Liver (tissue), 3 donors: ENCODE results near the gene RNF41.

ENCODE experiments used
- GABPA ChIP-seq, 2 donors: IDR thresholded peaks in 1 of 2; conservative IDR thresholded peaks in 1 of 2; 2 replicates each; pipeline ENCODE4 v1.6.1; 2016; ENCODE audit warnings: antibody characterized with exemption in 2 of 2, mild to moderate bottlenecking in 1 of 2, moderate library complexity in 1 of 2
- HNF4A ChIP-seq, 2 donors: conservative IDR thresholded peaks; 2 replicates each; pipeline ENCODE4 v1.6.1; 2016; ENCODE audit warnings: antibody characterized with exemption in 2 of 2, mild to moderate bottlenecking in 2 of 2
- JUND ChIP-seq, 2 donors: IDR thresholded peaks; 2 replicates each; pipeline ENCODE4 v1.6.1; 2016; ENCODE audit warnings: antibody characterized with exemption in 2 of 2
- RAD21 ChIP-seq, 2 donors: IDR thresholded peaks; 2 replicates each; pipeline ENCODE4 v1.6.1; 2016; ENCODE audit warnings: antibody characterized with exemption in 2 of 2, mild to moderate bottlenecking in 2 of 2
- RXRA ChIP-seq, 2 donors: IDR thresholded peaks; 2 replicates each; pipeline ENCODE4 v1.6.1; 2017 to 2018; ENCODE audit warnings: antibody characterized with exemption in 2 of 2, mild to moderate bottlenecking in 1 of 2
- SP1 ChIP-seq: IDR thresholded peaks from 2 replicates; pipeline ENCODE4 v1.6.1; 2018; ENCODE audit warnings: antibody characterized with exemption, mild to moderate bottlenecking
- TF ChIP-seq, protein P1 (sequence below): fragments of 150-350 bp; IDR thresholded peaks from 2 replicates; pipeline ENCODE4 v1.5.1; 2017; ENCODE audit warnings: improper control_type of control experiment, low read depth, low read length; ENCODE audit not compliant: missing input control
- TF ChIP-seq, protein P2 (sequence below): IDR thresholded peaks from 2 replicates; pipeline ENCODE4 v1.6.1; 2016; ENCODE audit warnings: antibody characterized with exemption
- TF ChIP-seq, protein P3 (sequence below): IDR thresholded peaks from 2 replicates; pipeline ENCODE4 v1.6.1; 2016; ENCODE audit warnings: antibody characterized with exemption
- TF ChIP-seq, protein P4 (sequence below): IDR thresholded peaks from 2 replicates; pipeline ENCODE4 v1.6.1; 2016; ENCODE audit warnings: antibody characterized with exemption, mild to moderate bottlenecking
- TF ChIP-seq, protein P5 (sequence below): IDR thresholded peaks from 2 replicates; pipeline ENCODE4 v1.6.1; 2016; ENCODE audit warnings: antibody characterized with exemption
- donor health status: healthy.
- donor health status: healthy.

DNA sequence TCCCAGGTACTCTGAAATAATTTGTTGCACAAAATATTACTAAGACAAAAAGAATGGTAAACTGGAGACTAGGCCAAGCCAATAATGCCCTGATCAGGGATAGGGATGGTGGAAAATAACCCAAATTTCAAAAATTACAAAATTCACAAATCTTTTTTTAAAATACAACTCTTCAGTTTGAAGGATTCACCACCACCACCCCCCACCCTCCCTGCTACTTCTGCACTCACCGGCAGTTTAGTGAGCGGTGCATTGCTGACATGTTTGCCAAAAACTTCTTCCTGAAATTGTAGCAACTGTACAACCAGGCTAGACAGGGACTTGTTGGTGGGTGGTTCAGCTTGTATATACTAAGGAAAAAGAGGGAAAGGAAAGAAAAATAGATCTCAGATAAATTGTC lies 34.8 kb downstream of the RNF41 start:
- TF ChIP-seq, protein P1, sequence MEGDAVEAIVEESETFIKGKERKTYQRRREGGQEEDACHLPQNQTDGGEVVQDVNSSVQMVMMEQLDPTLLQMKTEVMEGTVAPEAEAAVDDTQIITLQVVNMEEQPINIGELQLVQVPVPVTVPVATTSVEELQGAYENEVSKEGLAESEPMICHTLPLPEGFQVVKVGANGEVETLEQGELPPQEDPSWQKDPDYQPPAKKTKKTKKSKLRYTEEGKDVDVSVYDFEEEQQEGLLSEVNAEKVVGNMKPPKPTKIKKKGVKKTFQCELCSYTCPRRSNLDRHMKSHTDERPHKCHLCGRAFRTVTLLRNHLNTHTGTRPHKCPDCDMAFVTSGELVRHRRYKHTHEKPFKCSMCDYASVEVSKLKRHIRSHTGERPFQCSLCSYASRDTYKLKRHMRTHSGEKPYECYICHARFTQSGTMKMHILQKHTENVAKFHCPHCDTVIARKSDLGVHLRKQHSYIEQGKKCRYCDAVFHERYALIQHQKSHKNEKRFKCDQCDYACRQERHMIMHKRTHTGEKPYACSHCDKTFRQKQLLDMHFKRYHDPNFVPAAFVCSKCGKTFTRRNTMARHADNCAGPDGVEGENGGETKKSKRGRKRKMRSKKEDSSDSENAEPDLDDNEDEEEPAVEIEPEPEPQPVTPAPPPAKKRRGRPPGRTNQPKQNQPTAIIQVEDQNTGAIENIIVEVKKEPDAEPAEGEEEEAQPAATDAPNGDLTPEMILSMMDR: no peak
- no peak for TF ChIP-seq RAD21 (IDR thresholded peaks at IDR 0.05)
- TF ChIP-seq, protein P2, sequence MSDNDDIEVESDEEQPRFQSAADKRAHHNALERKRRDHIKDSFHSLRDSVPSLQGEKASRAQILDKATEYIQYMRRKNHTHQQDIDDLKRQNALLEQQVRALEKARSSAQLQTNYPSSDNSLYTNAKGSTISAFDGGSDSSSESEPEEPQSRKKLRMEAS: no peak
- TF ChIP-seq, protein P3, sequence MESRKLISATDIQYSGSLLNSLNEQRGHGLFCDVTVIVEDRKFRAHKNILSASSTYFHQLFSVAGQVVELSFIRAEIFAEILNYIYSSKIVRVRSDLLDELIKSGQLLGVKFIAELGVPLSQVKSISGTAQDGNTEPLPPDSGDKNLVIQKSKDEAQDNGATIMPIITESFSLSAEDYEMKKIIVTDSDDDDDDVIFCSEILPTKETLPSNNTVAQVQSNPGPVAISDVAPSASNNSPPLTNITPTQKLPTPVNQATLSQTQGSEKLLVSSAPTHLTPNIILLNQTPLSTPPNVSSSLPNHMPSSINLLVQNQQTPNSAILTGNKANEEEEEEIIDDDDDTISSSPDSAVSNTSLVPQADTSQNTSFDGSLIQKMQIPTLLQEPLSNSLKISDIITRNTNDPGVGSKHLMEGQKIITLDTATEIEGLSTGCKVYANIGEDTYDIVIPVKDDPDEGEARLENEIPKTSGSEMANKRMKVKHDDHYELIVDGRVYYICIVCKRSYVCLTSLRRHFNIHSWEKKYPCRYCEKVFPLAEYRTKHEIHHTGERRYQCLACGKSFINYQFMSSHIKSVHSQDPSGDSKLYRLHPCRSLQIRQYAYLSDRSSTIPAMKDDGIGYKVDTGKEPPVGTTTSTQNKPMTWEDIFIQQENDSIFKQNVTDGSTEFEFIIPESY: no peak
- TF ChIP-seq, protein P4, sequence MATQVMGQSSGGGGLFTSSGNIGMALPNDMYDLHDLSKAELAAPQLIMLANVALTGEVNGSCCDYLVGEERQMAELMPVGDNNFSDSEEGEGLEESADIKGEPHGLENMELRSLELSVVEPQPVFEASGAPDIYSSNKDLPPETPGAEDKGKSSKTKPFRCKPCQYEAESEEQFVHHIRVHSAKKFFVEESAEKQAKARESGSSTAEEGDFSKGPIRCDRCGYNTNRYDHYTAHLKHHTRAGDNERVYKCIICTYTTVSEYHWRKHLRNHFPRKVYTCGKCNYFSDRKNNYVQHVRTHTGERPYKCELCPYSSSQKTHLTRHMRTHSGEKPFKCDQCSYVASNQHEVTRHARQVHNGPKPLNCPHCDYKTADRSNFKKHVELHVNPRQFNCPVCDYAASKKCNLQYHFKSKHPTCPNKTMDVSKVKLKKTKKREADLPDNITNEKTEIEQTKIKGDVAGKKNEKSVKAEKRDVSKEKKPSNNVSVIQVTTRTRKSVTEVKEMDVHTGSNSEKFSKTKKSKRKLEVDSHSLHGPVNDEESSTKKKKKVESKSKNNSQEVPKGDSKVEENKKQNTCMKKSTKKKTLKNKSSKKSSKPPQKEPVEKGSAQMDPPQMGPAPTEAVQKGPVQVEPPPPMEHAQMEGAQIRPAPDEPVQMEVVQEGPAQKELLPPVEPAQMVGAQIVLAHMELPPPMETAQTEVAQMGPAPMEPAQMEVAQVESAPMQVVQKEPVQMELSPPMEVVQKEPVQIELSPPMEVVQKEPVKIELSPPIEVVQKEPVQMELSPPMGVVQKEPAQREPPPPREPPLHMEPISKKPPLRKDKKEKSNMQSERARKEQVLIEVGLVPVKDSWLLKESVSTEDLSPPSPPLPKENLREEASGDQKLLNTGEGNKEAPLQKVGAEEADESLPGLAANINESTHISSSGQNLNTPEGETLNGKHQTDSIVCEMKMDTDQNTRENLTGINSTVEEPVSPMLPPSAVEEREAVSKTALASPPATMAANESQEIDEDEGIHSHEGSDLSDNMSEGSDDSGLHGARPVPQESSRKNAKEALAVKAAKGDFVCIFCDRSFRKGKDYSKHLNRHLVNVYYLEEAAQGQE: no peak
- TF ChIP-seq SP1: no peak
- TF ChIP-seq HNF4A (conservative IDR thresholded peaks at IDR 0.05): no peak
- TF ChIP-seq, protein P5, sequence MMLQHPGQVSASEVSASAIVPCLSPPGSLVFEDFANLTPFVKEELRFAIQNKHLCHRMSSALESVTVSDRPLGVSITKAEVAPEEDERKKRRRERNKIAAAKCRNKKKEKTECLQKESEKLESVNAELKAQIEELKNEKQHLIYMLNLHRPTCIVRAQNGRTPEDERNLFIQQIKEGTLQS: no peak
- TF ChIP-seq RXRA (IDR thresholded peaks at IDR 0.05): no peak
- no peak for TF ChIP-seq GABPA (IDR thresholded peaks at IDR 0.05 in 1 of 2, conservative IDR thresholded peaks at IDR 0.05 in 1 of 2)
- TF ChIP-seq JUND (IDR thresholded peaks at IDR 0.05): no peak
